HG02642 (cell line): Measurements from ENCODE around the gene DDX41.
A peak's percentile ranks its signal among the peaks of the same experiment; 100 is the strongest.

Source experiments
- ATAC-seq: cut with Tn5 transposase; IDR thresholded peaks from one replicate; pipeline ENCODE4 v1.9.1; 2021; ENCODE audit warnings: mild to moderate bottlenecking; ENCODE audit not compliant: unreplicated experiment, poor library complexity

The DDX41 gene

GRCh38 chr5:177500685-177501522, 15.9 kb downstream of the DDX41 start:
- ATAC-seq: peak; percentile 23

- no peak for ATAC-seq
Observed at GRCh38 chr5:177499842-177500241, 16.9 kb downstream of the DDX41 start.

DNA sequence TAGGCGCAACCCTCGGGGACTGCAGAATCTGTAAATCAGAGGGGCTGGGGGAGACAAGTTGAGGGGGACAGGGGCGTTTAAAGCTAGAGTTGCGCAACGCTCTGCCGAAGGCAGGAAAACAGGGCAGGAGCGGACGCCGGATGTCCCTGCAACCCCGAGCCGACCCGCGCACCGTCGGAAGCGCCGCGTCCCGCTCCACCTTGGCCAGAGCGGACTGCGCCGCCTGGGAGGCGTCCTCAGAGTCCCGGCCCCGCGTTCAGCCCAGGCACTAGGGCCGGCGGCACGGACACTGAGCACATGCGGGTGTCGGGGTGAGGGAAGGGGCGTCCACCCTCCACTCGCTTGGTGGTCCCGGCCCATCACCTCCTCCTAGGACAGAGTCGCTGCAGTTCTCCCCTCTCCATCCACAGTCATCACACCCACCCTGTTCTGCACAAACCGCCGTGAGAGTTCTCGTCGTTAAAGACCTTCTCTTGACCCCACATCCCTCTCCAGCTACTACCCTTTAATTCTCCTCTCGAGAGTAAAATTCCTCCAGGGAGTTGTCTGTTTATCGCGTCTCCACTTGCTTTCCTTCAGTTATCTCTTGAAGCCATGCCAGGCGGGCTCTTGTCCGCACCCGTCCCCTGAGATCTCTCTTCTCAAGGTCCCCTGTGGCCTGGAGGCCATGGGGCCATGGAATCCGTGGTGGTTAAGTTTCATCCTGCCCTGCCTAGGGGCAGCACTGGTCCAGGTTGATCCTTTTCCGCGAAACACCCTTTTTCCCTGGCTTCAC, 18.6 kb downstream of the DDX41 start:
- ATAC-seq: peak; percentile 1

DNA sequence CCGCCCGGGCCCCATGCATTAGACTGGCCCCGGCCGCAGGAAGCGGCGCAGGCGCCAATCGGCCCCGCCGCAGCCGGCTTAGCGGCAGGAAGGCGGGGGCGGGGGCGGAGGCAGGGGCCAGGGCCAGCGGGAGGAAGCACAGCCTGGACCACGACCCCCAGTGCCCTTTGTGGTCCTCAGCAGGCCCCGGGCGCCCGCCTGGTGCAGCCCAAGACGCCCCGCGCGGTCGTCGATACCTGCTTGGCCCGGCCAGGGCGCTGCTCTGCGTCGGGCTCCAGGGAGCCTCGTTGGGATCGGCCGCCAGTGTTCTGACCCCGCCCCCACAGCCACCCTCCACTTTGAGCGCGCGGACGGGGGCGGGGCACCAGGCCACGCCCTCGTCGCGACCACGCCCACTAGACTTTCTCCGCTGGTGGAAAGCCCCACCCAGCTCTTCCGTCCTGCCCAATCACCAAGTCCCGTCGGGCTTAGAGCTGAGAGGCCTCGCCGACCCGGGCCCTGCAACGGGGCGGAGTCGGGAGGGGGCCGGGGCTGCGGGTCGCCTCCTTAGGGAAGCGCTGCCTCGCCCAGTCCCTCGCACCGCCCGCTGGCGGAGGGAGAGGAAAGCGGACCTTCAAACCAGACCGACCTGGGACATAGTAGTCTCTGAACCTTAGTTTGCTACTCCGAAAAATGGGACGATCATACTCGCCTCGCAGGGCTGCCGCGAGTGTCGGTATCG, 19.3 kb downstream of the DDX41 start, which contains the start of gene PDLIM7:
Gene PDLIM7 (minus strand): TSS at position 313 of the 721 bp plus-strand sequence. CDS start 1,092 bp downstream, outside the sequence.
- ATAC-seq: peak; percentile 77

DNA sequence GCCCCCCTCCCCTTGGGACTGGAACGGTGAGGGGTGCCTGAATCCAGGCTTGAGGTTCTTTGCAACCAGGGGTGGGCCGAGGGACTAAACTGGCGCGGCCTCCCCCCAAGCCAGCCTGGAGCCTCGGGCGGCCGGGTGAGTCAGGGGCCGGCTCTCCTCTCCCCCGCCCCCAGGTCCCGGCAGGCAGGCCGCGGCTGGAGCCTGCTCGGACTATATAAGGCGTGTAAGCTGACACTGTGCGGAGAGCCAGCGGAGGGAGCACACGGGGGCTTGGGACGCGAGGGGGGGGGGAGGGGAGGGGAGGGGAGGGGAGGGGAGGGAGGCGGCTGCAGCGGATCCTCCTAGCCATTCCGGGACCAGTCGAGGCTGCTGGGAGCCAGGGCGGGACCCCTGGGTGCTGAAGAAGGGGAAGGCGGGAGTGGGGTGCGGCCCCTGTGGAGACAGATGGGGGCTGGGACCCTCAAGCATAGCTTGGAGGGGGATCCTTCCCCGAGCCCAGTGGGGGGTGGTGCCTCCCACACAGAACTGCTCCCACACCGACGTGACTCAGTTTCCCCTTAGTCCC, 20.0 kb downstream of the DDX41 start:
- no peak for ATAC-seq

- ATAC-seq: no peak
Observed at GRCh38 chr5:177496070-177496726, 20.6 kb downstream of the DDX41 start.

- ATAC-seq: no peak
Observed at GRCh38 chr5:177495243-177496060, 21.3 kb downstream of the DDX41 start.

DNA sequence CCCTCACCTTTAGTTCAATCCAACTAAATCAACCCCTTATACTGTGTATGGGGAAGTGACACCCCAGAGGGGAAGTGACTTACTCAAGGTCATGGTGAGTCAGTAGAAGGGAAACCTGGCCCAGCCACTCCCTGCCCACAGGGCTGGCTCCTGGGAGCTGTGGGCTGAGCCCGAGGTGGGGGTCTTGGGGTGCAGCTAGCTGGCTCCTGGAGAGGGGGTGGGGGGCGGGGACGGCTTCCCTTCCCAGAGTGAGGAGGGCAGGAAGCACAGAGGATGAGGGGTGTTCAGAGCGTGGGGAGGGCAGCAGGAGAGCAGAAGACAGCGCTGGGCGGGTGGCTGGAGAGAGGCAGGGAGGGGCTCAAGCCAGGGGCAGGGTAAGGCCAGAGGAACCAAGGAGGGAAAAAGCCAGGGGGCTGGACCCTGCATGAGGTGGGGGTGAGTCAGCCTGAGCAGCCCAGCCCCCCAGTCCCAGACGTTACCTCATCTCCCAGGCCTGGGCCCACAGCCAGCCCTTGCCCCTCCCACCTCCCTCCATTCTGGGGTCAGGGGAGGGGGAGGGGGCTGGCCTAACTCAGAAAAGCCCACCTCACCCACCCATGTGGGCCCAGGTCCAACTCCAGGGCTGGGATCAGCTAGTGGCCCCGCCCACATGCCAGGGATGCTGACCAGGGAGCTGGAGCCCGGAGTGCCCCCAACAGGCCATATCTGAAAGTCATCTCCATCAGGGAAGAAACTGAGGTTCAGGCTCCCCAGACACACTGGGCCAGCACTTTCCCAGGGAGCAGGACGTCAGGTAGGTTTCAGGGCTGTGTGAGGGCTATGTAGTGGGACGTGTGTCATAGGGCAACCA, 22.2 kb downstream of the DDX41 start:
- ATAC-seq: no peak

DNA sequence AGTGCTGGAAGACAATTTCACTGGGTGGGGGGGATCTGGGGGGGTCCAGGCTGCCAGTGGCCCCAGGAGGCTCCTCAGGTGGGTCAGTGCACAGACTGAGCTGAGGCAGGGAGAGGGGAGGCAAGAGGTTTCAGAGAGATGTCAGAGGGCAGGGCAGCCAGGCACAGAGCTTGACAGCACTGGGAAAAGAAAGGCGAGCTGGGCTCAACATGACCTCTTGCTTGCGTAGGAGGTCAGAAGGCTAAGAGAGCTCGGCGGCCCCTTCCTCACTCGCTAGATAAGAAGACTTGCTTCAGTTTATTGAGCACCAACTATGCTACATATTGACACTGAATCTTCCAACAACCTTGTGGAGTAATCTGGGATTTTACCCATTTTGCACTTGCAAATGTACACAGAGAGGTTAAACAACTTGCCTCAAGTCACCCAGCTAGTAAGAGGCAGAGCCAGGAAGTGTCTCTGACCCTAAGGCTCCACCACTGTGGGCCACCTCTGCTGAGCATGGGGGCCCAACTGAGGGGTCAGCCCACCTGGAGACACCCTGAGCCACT, 22.9 kb downstream of the DDX41 start:
- ATAC-seq: no peak

- no peak for ATAC-seq
Observed at GRCh38 chr5:177492841-177493240, 23.9 kb downstream of the DDX41 start.

GRCh38 chr5:177491983-177492746, 24.6 kb downstream of the DDX41 start:
- no peak for ATAC-seq

GRCh38 chr5:177491429-177491945, 25.3 kb downstream of the DDX41 start:
- ATAC-seq: no peak

DNA sequence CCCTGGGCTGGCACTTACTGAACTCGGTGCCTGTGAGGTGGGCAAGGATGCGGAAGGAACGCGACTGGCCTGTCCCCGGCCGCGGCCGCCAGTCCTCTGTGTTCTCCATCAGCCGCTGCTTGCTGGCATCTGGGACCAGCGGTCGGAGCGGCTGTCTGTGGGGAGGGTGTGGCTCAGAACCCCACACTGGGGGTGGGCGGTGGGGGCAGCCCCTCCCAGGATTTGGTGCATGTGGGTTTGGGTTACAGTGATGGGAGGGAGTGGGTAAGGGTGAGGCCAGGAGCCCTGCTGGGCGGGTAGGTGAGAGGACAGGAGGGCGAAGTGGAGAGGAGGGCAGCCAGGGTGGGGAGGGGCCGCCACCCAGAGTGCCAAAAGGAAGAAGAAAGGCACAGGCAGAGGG, 25.8 kb downstream of the DDX41 start:
- no peak for ATAC-seq

DNA sequence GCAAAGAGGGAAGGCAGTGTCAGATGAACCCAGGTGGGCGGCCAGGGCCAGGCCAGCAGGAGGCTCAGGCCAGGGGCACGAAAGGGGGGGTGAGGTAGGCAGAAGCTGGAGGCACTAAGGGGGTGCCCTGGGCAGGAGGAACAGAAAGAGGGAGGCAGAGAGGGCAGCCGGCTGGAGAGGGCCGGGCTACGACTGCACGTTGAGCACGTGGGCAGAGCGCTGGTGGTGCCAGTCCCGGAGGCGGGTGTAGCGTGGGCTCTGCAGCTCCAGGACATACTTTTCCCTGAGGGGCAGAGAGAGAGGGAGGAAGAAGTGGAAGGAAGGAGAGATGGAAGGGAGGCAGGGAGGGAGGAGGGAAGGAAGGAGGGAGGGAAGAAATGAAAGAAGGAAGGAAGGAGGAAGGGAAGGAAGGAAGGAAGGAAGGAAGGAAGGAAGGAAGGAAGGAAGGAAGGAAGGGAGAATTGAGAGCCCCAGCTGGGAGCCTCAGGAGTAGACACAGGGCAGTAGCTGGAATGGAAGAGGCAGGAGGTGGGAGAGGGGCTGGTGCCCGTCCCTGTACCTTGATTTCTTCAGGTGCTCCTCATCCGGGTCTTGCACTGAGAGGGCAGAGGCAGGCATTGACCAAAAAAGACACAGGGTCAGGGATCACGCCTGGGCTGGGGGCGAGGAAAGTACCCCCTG, 26.3 kb downstream of the DDX41 start:
- no peak for ATAC-seq

DNA sequence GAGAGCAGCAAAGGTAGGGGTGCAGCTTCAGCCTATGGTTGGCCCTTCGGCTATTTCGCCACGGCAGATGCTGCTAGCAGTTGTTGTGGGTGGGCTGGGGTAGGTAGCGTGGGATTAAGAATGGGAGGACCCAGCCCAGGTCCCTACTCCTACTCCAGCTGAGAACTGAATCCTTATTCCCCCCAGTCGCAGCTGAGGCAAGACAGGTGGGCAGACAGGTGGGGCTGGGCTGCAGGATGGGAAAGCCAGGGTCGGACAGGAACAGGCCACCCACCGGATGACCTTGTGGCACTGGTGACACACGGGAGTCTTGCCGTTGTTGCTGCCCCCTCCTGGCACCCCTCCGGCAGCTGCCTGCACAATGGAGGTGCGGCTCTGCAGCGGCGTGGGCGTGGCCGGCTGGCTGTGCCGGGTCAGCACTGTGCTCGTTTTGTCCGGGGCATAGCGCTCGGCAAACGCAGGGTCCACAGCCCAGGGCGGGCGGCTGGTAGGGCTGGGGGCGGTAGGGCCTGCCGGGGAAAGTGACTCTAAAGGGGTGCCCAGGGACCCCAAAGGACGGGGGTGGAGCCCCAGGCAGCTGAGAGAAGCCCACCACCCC, 27.5 kb downstream of the DDX41 start:
- no peak for ATAC-seq

DNA sequence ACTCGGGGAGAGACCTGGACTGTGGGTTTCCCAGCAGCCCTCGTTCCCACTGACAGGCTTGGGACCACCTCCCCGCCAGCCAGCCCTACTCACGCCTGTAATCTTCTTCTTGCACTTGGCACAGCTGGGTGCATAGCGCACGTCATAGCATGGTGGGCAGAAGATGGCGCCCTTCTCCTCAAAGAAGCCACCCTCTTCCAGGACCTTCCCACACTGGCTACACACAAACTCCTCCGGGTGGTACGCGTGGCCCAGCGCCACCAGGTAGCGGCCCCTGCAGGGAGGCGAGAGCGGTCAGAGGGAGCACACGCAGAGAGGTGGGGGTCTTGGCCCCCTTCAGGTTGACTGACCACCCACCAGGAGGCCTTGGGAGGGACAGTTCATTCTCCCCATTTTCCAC, 28.8 kb downstream of the DDX41 start:
- no peak for ATAC-seq
